ENCODE results near the gene ACTR3C.
"Not testable (repeated sequence)": the region's sequence is repeated elsewhere in the genome, so short reads cannot be mapped to it uniquely, and the experiment has no call there.

Gene ACTR3C

DNA sequence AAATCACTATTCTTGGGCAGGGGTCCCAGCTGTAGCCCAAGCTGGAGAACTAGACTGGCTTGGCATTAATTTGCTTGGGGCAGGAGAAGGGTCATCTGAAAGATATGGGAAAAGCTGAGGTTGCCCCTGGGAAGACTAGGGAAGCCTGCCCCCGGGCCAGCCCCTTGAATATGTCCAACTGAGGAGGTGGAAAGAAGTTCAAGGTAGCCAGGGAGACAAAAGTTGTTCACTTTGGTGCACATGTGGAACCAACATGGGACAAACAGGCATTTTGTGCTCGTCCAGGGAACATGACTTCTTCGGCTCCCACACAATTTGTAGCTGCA, 1.6 kb downstream of the ACTR3C start:
- Histone ChIP-seq H3K9me2 (replicated peaks; ENCODE audit: insufficient read depth, low read length) (no peaks in the 10 kb centered on the region), H3K79me2 (ENCODE audit: insufficient read depth, low read length) (no peaks in the 10 kb centered on the region), H4K20me1 (ENCODE audit: low read depth, low read length) (no peaks in the 10 kb centered on the region), H3K27me3 (ENCODE audit: low read length) (no peaks in the 10 kb centered on the region), H3K36me3 (ENCODE audit: low read length) (no peaks in the 10 kb centered on the region), H2AFZ (ENCODE audit: low read depth, low read length, severe bottlenecking) (no peak overlapping the region), H3K4me3 (ENCODE audit: insufficient read depth, low read length, poor library complexity, severe bottlenecking) (no peak overlapping the region), H3K9me3 (ENCODE audit: insufficient read depth, low read length) (no peaks in the 10 kb centered on the region), H3K9ac (ENCODE audit: low read length) (no peak overlapping the region), H3K27ac (ENCODE audit: low read depth, low read length) (no peak overlapping the region), H3K4me2 (ENCODE audit: low read depth, low read length, poor library complexity, severe bottlenecking) (no peak overlapping the region), H3F3A (ENCODE audit: insufficient read depth) (no peaks in the 10 kb centered on the region)
- TF ChIP-seq EZH2phosphoT487 (conservative IDR thresholded peaks at IDR 0.05; ENCODE audit: low read length): no peak
- TF ChIP-seq, protein P1, sequence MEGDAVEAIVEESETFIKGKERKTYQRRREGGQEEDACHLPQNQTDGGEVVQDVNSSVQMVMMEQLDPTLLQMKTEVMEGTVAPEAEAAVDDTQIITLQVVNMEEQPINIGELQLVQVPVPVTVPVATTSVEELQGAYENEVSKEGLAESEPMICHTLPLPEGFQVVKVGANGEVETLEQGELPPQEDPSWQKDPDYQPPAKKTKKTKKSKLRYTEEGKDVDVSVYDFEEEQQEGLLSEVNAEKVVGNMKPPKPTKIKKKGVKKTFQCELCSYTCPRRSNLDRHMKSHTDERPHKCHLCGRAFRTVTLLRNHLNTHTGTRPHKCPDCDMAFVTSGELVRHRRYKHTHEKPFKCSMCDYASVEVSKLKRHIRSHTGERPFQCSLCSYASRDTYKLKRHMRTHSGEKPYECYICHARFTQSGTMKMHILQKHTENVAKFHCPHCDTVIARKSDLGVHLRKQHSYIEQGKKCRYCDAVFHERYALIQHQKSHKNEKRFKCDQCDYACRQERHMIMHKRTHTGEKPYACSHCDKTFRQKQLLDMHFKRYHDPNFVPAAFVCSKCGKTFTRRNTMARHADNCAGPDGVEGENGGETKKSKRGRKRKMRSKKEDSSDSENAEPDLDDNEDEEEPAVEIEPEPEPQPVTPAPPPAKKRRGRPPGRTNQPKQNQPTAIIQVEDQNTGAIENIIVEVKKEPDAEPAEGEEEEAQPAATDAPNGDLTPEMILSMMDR (IDR thresholded peaks at IDR 0.05; ENCODE audit: insufficient read depth, low read length, poor library complexity, severe bottlenecking): no peak

DNA sequence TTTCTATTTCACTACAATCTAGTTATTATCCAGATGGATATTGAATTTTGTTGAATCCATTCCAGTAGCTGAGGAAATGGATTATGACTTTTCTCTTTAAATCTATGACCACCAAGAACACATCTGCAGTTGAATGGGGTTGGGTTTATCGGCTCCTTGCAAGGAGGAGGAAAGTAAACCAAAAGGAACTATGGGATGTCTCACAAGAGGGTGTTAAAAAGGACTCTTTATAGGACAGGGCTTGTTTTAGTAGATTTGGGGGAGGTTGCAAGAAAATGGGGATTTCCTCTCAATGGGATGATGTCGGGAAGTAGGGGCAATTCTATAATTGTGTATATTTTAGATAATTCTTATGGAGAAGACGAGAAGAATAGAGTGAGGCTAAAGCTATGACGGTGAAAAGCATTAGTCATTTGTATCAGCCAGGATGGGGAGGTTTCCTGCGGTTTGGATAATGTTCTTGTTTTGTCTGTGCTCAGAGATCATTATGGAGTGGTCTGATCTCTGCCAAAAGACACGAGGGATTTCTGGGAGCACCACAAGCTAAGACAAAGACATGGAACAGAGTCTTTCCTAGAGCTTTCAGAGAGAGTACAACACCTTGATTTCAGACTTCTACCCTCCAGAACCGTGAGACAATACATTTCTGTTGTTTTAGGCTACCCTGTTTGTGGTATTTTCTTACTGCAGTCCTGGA, 5.4 kb downstream of the ACTR3C start:
- H3K36me3 ChIP-seq (ENCODE audit: low read length): no peaks in the 10 kb centered on the region
- H3K27ac ChIP-seq (ENCODE audit: low read depth, low read length): no peak overlapping the region
- no peak overlapping the region for H2AFZ ChIP-seq (ENCODE audit: low read depth, low read length, severe bottlenecking)
- H4K20me1 ChIP-seq (ENCODE audit: low read depth, low read length): no peaks in the 10 kb centered on the region
- H3K9me2 ChIP-seq (replicated peaks; ENCODE audit: insufficient read depth, low read length): no peaks in the 10 kb centered on the region
- H3K27me3 ChIP-seq (ENCODE audit: low read length): no peaks in the 10 kb centered on the region
- H3K4me3 ChIP-seq (ENCODE audit: insufficient read depth, low read length, poor library complexity, severe bottlenecking): no peak overlapping the region
- no peaks in the 10 kb centered on the region for H3K79me2 ChIP-seq (ENCODE audit: insufficient read depth, low read length)
- TF ChIP-seq, protein P1 (IDR thresholded peaks at IDR 0.05; ENCODE audit: insufficient read depth, low read length, poor library complexity, severe bottlenecking): no peak
- no peak for TF ChIP-seq EZH2phosphoT487 (conservative IDR thresholded peaks at IDR 0.05; ENCODE audit: low read length)
- no peak overlapping the region for H3K9ac ChIP-seq (ENCODE audit: low read length)
- no peaks in the 10 kb centered on the region for H3F3A ChIP-seq (ENCODE audit: insufficient read depth)
- H3K9me3 ChIP-seq (ENCODE audit: insufficient read depth, low read length): no peaks in the 10 kb centered on the region
- H3K4me2 ChIP-seq (ENCODE audit: low read depth, low read length, poor library complexity, severe bottlenecking): no peak overlapping the region

DNA sequence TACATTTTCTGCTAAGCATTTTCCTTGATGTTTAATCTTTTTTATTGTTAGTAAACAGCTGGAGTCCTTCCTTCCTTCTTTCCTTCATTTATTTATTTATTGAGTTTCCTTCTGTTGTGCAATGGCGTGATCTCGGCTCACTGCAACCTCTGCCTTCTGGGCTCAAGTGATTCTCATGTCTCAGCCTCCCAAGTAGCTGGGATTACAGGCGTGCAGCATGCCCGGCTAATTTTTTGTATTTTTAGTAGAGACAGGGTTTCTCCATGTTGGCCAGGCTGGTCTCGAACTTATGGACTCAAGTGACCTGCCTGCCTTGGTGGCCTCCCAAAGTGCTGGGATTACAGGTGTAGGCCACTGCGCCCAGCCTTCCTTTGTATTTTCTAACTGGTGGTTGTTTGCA, 6.4 kb downstream of the ACTR3C start:
- not testable (repeated sequence) for H3F3A ChIP-seq (ENCODE audit: insufficient read depth); H3K27ac ChIP-seq (ENCODE audit: low read depth, low read length); H3K4me3 ChIP-seq (ENCODE audit: insufficient read depth, low read length, poor library complexity, severe bottlenecking); H3K36me3 ChIP-seq (ENCODE audit: low read length); H3K9me3 ChIP-seq (ENCODE audit: insufficient read depth, low read length); H3K9me2 ChIP-seq (replicated peaks; ENCODE audit: insufficient read depth, low read length); H3K9ac ChIP-seq (ENCODE audit: low read length); H4K20me1 ChIP-seq (ENCODE audit: low read depth, low read length); H3K79me2 ChIP-seq (ENCODE audit: insufficient read depth, low read length); H3K4me2 ChIP-seq (ENCODE audit: low read depth, low read length, poor library complexity, severe bottlenecking); H2AFZ ChIP-seq (ENCODE audit: low read depth, low read length, severe bottlenecking); H3K27me3 ChIP-seq (ENCODE audit: low read length)

DNA sequence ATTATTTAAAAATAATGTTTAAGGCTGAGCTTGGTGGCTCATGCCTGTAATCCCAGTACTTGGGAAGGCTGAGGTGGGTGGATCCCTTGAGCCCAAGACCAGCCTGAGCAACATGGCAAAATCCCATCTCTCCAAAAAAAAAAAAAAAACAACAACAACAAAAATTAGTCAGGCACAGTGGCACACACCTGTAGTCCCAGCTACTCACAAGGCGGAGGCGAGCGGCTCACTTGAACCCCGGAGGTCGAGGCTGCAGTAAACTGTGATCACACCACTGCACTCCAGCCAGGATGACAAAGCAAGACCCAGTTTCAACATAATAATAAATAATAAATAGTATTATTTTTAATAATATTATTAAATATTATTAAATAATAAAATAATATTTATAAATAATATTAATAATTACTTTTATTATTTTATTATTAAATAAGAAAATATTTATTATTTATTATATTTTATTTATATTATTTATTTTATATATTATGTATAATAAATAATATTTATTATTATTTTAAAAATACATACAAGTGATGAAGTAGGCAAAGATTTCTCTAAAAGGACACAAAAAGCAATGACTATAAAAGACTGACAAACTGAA, 8.6 kb downstream of the ACTR3C start:
- Histone ChIP-seq H2AFZ (ENCODE audit: low read depth, low read length, severe bottlenecking) (no peak overlapping the region), H4K20me1 (ENCODE audit: low read depth, low read length) (no peaks in the 10 kb centered on the region), H3K79me2 (ENCODE audit: insufficient read depth, low read length) (no peaks in the 10 kb centered on the region), H3K27ac (ENCODE audit: low read depth, low read length) (no peak overlapping the region), H3F3A (ENCODE audit: insufficient read depth) (no peaks in the 10 kb centered on the region), H3K27me3 (ENCODE audit: low read length) (no peaks in the 10 kb centered on the region), H3K4me2 (ENCODE audit: low read depth, low read length, poor library complexity, severe bottlenecking) (no peak overlapping the region), H3K9ac (ENCODE audit: low read length) (no peak overlapping the region), H3K4me3 (ENCODE audit: insufficient read depth, low read length, poor library complexity, severe bottlenecking) (no peak overlapping the region), H3K9me2 (replicated peaks; ENCODE audit: insufficient read depth, low read length) (no peaks in the 10 kb centered on the region), H3K36me3 (ENCODE audit: low read length) (no peaks in the 10 kb centered on the region), H3K9me3 (ENCODE audit: insufficient read depth, low read length) (no peaks in the 10 kb centered on the region)
- TF ChIP-seq, protein P1 (IDR thresholded peaks at IDR 0.05; ENCODE audit: insufficient read depth, low read length, poor library complexity, severe bottlenecking): no peak
- TF ChIP-seq EZH2phosphoT487 (conservative IDR thresholded peaks at IDR 0.05; ENCODE audit: low read length): no peak

Measured in SU-DHL-6 (cell line).